Measurements from ENCODE around the gene SEC14L3.

SEC14L3 gene
- total RNA-seq = 0 to 2.2 (median 0) reads per million in 17 experiments

DNA sequence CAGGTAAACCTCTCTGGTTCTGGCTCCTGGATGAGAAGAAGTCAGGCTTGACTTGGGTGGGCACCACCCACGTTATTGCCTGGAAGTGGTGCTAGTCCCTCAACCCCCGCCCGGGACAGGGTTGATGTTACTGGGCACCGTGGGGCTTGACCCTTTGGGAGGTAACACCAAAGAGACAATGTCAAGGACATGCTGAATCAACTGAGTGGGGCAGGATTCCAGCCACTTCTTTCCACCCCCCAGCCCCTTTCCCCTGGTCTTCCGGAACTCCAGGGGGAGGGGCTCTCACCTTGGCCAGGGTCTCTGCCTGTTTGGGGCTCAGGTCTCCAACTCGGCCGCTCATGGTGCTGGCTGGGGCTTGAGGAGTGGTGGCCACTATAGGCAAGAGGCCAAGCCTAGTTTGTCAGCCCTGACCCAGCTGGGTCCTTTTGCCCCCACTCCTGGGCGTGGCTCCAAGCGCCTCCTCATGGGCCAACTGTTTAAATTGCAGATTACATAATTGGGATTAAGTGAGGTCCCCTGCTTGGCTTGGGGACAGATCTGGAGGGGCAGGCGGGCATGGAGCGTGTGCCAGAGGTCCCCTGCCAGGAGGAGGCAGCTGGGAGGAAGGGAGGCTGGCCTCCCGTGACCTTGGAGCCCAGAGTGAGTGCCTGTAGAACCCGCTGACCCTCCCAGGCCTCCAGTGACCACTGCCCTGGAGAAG, at the start of gene SEC14L3:
SEC14L3 (minus strand) TSS at position 402 of the 703 bp plus-strand sequence; CDS start at position 343, 59 bp downstream.
- DNase-seq = no peak

GRCh38 chr22:30519842-30520425, 48.1 kb upstream of the SEC14L3 start:
- DNase-seq = no peak

DNA sequence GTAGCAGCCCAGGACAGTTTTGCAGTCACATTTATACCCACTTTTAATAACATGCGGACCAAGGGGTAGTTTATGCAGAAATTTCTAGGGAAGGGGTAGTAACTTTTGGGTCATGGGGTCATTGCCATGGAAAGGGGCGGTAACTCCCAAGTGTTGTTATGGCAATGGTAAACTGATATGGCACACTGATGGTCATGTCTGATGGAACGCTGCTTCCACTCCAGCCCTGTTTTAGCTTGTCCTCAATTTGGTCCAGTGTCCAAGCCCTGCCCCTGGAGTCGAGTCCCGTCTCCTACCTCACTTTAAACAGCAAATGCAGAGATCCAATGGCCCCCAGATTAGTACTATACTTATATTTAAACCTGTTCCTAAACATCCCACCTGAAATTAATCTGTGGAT, 44.9 kb upstream of the SEC14L3 start:
- no peak for DNase-seq

- no peak for DNase-seq
Observed at GRCh38 chr22:30516273-30516672, 44.5 kb upstream of the SEC14L3 start.

DNA sequence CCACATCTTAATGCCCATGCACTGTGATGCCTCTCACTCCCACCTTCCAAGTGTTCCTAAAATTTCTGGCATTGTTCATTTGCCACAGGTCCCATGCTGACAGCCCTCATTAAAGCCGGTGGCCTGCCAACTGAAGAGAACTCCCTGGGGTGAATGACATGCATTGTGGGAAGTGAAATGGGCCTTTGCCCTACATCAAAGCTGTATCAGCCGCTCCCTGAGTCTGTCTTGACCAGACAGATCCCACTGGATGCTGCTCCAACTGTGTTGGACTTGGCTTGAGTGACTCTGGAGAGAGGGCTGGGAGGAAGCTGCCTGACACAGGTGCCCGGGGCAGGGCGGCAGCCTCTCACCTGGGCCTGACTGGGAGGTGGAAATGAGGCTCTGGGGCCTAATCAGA, 42.4 kb upstream of the SEC14L3 start:
- no peak for DNase-seq

- DNase-seq = no peak
Observed at GRCh38 chr22:30513462-30513861, 41.6 kb upstream of the SEC14L3 start.

GRCh38 chr22:30511911-30512310, 40.1 kb upstream of the SEC14L3 start:
- DNase-seq = no peak

DNA sequence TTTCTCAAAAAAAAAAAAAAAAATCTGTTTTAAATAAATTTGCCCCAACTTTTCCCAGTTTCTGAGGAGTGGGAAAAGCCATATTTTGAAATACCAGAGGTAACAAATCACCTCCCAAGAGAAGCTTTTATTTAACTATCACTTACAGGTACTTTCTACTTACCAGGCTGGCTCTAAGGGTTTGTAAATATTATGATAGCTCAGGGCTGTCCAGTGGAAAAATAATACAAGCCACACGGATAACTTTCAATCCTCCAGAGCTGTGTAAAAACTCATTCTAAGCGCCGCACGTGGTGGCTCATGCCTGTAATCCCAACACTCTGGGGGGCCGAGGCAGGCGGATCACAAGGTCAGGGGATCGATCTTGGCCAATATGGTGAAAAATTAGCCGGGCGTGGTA, 39.3 kb upstream of the SEC14L3 start:
- DNase-seq = no peak

DNA sequence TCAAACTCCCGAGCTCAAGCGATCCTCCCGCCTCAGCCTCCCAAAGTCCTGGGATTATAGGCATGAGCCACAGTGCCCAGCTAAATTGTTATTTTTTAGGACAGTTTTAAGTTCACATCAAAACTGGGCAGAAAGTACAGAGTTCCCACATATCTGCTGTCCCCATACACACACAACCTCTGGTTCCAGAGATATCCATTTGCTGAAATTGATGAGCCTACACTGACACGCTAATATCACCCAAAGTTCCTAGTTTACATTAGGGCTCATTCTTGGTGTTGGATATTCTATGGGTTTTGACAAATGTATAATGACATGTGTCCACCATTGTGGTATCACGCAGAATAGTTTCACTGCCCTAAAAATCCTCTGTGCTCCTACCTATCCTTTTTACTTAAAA, 36.4 kb upstream of the SEC14L3 start:
- no peak for DNase-seq

DNA sequence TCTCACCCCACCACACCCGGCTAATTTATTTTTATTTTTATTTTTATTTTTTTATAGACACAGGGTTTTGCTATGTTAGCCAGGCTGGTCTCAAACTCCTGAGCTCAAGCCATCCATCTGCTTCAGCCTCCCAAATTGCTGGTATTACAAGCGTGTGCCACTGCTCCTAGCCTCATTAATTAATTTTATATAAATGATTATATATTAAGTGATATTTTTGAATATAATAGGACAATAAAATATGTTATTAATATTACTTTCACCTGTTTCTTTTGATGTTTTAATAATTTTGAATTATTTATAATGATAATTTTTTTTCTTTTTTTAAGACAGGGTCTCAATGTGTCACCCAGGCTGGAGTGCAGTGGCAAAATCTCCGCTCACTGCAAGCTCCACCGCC, 35.9 kb upstream of the SEC14L3 start:
- DNase-seq = no peak

DNA sequence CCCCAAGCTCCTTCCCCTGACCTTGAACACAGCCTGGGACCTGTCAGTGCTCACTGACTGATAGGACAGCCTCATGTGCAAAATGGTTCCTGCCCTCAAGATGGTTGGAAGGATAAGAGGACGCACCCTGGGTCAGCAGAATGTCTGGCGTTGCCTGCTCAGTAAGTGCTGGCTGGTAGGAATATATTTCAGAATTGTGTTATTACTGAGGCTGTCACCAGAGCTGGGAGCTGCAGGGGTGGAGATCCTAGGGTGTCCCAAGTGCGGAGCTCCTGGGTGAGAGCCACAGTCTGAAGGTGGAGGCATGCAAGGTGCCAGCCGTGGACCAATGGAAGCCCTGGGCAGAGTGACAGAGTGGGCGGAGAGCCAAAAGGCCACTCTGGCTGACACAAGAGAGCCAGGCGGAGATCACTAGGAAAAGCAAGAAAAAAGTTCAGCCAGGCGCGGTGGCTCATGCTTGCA, 34.7 kb upstream of the SEC14L3 start:
- DNase-seq = no peak

DNA sequence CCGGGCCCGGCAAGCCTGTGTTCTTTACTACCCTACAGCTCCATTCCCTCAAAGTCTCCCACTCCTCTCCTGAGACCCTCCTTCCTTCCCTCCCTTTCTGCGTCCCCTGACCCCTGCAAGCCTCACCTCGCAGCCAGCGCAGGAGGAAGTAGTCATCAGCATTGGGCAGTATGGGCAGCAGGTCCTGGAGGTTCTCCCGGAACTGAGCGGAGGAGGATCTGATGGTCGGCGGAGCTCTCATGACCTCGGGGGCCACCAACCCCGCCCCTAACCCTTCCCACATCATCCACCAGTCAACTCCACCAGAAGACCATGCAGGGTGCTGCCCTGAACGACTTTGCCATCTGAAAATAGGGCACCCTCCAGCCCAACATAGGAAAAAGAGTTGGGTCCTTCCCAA, 31.7 kb upstream of the SEC14L3 start:
- no peak for DNase-seq

- no peak for DNase-seq
Observed at GRCh38 chr22:30502911-30503310, 31.1 kb upstream of the SEC14L3 start.

- no peak for DNase-seq
Observed at GRCh38 chr22:30502153-30502552, 30.3 kb upstream of the SEC14L3 start.

- no peak for DNase-seq
Observed at GRCh38 chr22:30500628-30501027, 28.8 kb upstream of the SEC14L3 start.

GRCh38 chr22:30497466-30498150, 25.8 kb upstream of the SEC14L3 start:
- no peak for DNase-seq

- DNase-seq = no peak
Observed at GRCh38 chr22:30495041-30495784, 23.4 kb upstream of the SEC14L3 start.

- DNase-seq = no peak
Observed at GRCh38 chr22:30492144-30492543, 20.3 kb upstream of the SEC14L3 start.

DNA sequence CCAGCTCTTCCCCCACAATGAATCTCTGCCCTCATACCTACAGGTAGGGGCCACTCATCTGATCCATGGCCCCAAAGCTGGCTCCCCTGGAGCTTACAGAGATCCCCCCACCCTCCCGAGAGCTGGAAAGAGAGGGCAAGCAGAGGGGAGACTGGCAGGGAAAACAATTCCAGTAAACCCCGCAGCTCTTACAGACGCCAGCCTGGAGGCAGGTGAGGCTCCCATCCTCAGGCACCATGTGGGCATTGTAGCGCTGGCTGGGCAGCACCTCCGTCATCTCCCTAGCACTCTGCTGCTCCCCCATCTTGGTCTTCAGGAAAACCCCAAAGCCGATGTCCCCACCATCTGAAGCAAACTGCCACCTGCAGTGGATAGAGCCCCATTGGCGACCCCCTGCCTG, 19.6 kb upstream of the SEC14L3 start:
- no peak for DNase-seq

- no peak for DNase-seq
Observed at GRCh38 chr22:30490399-30490798, 18.6 kb upstream of the SEC14L3 start.

- DNase-seq = no peak
Observed at GRCh38 chr22:30488121-30488520, 16.3 kb upstream of the SEC14L3 start.

DNA sequence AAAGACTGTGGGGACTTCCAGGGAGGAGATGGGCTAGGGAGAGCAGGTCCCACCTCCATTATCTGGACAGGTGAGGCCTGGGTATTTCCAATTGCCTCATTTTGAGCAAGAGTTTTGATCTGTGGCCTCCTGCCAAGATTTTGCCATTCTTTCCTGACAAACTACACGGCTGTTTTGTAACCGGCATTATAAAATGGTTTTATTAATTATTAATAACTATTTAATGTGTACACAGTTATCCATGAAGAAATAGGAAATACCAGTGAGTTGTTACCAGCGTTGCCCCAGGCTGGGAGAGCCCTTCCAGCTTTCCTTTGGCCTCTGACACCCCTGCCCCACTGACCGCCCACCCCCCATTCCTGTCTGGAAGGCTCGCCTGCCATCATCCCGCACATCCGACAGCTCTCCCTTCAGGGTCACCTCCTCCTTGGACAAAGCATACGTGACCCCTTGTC, 14.9 kb upstream of the SEC14L3 start:
- no peak for DNase-seq

GRCh38 chr22:30486118-30486517, 14.3 kb upstream of the SEC14L3 start:
- no peak for DNase-seq

Measured in suppressor macrophage (primary cell).